Subcutaneous abdominal adipose tissue (tissue), 5 donors: ENCODE measurements around the gene FGF22.

Source experiments
- H3K27ac ChIP-seq: one replicate; pipeline ENCODE4 v1.7.0; 2013; ENCODE audit warnings: low read depth, mild to moderate bottlenecking, inconsistent platforms, low read length, moderate library complexity
- H3K27me3 ChIP-seq, 5 donors: one replicate each; pipeline ENCODE4 v1.7.0; 2013; ENCODE audit warnings: low read length in 5 of 5, inconsistent platforms in 1 of 5; ENCODE audit not compliant: control insufficient read depth in 5 of 5, insufficient read depth in 4 of 5
- H3K36me3 ChIP-seq, 5 donors: one replicate each; pipeline ENCODE4 v1.7.0; 2013; ENCODE audit warnings: low read length in 5 of 5; ENCODE audit not compliant: control insufficient read depth in 5 of 5, insufficient read depth in 5 of 5
- H3K4me1 ChIP-seq, 5 donors: one replicate each; pipeline ENCODE4 v1.7.0; 2013; ENCODE audit warnings: low read length in 5 of 5, mild to moderate bottlenecking in 3 of 5, moderate library complexity in 1 of 5; ENCODE audit not compliant: control insufficient read depth in 5 of 5, insufficient read depth in 5 of 5
- H3K4me3 ChIP-seq, 5 donors: one replicate each; pipeline ENCODE4 v1.7.0; 2013; ENCODE audit warnings: low read length in 5 of 5, low read depth in 1 of 5
- H3K9ac ChIP-seq, 5 donors: one replicate each; pipeline ENCODE4 v1.7.0; 2013; ENCODE audit warnings: low read length in 5 of 5, mild to moderate bottlenecking in 4 of 5, moderate library complexity in 3 of 5
- H3K9me3 ChIP-seq, 5 donors: one replicate each; pipeline ENCODE4 v1.7.0; 2013; ENCODE audit warnings: low read length in 5 of 5; ENCODE audit not compliant: control insufficient read depth in 5 of 5
- donor health status: healthy.
- donor health status: healthy.
- donor health status: healthy.
- donor health status: healthy.
- donor health status: healthy.

The FGF22 gene

DNA sequence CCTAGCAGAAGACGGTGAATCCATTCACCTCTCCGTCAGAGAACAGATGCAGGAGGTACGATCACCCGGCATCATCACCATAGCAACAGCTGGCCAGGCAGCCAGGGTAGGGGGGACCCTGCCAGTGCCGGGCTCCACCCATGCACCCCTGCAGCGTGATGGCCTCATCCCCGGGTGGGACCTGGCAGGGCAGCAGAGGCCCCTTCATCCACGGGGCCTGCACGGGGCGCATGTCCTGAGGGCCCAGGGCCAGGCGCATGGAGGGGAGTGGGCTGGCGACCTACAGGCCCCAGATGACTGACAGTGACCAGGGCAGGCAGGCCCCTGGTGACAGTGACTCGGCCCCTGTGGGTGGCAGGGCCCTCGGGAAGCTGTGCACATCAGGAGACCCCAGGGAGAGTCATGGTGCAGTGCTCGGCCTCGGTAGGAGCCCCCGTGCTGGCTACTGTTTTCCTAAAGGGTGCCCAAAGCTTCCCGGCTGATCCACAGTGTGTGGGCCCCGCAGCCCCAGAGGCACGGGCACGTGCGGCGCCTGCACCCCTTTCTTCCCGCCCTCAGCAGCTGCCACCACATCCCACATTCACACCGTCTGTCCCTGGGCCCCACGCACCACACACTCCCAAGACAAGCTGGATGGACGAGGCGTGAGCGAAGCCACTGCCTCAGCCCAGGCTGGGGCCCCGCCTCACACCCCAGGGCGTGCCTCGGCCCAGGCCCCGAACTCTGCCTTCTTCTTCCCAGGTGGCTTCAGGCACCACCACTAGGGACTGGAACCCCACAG, 18.6 kb downstream of the FGF22 start:
- H3K36me3 ChIP-seq, result peaks cover 0 to 25% (median 12%) of the 10 kb centered on the region in 5 donors
- peaks cover 5 to 59% (median 46%) of the 10 kb centered on the region in 5 donors for H3K4me1 ChIP-seq
- no peak overlapping the region for H3K4me3 ChIP-seq

DNA sequence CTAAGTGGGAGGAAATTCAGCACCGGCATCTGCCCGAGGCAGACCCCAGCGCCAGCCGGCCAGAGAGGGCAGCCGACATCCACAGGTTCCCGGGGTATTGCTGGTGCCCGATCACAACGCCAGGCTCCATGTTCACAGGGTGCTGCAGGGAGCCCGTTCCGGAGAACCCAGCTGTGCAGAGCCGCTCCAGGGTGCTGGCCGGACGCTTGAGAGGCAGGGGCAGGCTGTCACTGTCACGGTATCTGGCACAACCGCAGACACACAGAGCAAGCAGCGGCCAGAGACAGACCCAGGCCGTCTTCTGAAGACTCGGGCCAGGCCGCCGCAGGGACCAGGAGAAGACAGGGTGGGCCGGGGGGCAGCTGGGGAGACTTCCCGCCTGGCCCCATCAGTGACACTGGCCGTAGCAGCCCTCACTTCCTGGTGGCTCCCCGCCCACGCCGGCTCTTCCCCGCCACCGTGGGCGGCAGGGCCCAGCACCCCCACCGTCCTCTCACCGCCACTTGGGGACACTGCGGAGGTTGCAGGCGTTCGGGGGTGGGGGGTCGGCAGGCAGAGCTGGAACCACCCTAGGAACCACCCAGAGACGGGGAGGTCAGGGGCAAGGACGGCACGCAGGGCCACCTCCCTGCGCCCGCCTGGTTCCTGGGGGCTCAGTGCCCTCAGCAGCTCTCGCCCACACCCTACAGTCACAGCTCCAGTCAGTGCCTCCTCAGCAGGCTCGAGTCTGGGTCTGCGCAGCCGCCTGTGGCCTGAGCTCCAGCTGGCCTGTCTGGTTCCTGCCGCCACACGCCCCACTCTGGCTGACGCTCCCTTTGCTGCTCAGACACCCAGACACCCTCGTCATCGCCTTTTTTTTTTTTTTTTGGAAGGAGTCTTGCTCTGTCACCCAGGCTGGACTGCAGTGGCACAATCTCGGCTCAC, 19.5 kb downstream of the FGF22 start:
- Histone ChIP-seq H3K27ac (no peak overlapping the region), H3K9ac (peak overlapping the region in 2 of 5 donors; percentile 41 to 48), H3K27me3 (no peaks in the 10 kb centered on the region), H3K4me3 (peak overlapping the region in 1 of 5 donors; percentile 20), H3K4me1 (peaks cover 5 to 69% (median 54%) of the 10 kb centered on the region in 5 donors), H3K36me3 (peaks cover 0 to 16% (median 4%) of the 10 kb centered on the region in 5 donors), H3K9me3 (no peaks in the 10 kb centered on the region)

More for the DNA sequence above, 18.6 kb downstream of the FGF22 start:
- peak overlapping the region in 2 of 5 donors; percentile 25 to 48 for H3K9ac ChIP-seq
- no peaks in the 10 kb centered on the region for H3K27me3 ChIP-seq
- no peaks in the 10 kb centered on the region for H3K9me3 ChIP-seq
- no peak overlapping the region for H3K27ac ChIP-seq

DNA sequence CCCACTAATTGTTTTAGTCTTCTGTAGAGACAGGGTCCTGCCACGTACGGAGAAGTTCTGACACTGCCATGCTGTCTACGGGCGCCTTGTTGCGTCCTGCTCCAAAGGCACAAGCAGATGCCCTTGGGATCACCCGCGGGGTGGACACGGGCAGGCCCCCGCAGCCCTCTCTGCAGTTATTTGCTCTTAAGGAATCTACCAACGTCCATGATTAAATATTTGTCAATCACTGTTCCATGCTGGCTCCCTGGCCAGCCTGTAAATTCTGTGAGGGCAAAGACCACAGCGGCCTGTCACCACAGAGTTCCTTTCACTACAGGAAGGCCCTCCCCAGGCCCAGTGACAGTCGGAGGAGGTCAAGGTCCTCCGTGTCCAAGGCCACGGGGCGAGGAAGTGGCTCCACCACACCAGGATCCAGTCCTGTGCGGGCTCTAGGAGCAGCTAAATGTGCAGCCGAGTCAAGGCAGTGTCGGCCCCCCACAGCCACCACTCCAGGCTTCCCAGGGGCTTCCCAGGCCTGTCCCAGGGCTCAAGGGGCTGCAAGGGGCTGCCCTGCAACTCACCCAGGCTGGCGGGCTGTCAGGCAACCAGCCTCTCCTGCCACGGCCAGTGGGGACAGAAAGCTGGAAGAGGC, 21.2 kb downstream of the FGF22 start:
- Histone ChIP-seq H3K9me3 (no peaks in the 10 kb centered on the region), H3K27ac (peak overlapping the region; percentile 70), H3K4me1 (peaks cover 7 to 79% (median 64%) of the 10 kb centered on the region in 5 donors), H3K4me3 (peak overlapping the region; percentile 65 to 87 (median 78)), H3K36me3 (peaks cover 0 to 11% (median 4%) of the 10 kb centered on the region in 5 donors), H3K9ac (peak overlapping the region in 4 of 5 donors; percentile 78 to 88 (median 82)), H3K27me3 (no peaks in the 10 kb centered on the region)

DNA sequence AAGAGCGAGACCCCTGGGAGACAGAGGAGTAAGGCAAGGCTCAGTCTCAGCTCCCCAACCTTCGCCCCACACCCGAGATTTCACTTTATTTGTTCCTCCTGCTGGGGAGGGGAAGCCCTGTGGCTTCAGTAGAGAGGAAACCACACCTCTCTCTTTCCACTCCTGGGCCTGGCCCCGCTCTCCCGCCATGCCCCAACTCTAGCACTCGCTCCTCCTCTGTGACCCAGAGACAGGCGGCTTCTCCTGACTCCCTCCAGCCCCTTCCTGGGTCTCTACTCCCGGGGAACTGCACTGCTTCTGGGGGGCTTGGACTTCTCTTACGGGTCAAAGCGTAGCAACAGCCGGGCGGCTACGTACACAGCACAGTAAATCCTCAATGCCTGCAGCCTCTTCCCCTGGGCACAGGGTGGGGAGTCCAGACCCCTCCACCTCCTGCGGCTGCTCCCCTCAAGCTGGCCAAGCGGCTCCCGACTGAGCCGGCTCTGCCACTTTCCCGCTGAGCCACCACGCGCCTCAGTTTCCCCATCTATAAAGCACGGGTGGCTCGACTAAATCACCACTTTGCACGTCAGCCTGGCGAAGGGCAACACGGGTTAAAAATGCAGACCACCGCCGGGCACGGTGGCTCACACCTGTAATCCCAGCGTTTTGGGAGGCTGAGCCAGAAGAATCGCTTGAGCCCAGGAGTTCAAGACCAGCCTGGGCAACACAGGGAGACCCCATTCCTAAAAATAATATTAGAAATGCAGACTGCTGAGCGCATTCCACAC, 21.9 kb downstream of the FGF22 start:
- Histone ChIP-seq H3K36me3 (peaks cover 0 to 11% (median 4%) of the 10 kb centered on the region in 5 donors), H3K27me3 (no peaks in the 10 kb centered on the region), H3K4me1 (peaks cover 7 to 79% (median 64%) of the 10 kb centered on the region in 5 donors), H3K27ac (peak overlapping the region; percentile 70), H3K9ac (peak overlapping the region; percentile 16 to 88 (median 81)), H3K9me3 (no peaks in the 10 kb centered on the region), H3K4me3 (peak overlapping the region; percentile 65 to 87 (median 78))

DNA sequence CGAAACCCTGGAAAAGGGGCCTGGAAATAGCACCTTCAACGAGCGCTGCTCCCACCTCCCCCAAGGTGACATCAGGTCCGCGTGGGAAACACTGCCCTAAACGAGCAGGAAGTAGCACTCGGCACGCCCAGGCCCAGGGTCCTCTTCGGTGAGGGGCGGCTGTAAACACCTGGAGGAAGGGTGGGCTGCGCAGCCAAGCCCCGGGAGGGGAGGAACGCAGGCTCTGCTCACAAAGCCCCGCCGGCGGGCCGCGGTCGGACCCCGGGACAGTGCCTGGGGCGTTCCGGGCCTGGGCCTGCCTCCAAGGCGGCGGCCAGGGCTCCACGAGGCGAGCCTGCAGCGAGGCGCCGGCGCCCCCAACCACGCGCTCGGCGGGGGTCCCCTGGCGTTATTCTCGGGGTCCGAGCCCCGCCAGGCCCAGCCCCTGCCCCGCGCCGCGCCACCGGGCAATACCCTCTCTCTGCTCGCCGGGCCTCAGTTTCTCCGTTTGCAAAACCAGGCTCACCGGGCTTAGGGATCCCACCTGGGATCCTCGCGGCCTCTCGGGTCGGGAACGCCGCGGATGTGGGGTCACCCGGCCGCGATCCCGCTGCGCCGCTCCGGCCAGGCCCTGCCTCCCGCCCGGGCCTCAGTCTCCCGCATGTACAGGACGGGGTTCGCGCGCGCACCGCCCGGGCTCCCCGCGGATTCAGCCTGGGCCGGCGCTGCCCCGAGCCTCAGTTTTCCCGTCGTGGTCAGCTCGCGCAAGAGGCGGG, 22.7 kb downstream of the FGF22 start:
- Histone ChIP-seq H3K9me3 (no peaks in the 10 kb centered on the region), H3K4me3 (peak overlapping the region; percentile 65 to 87 (median 78)), H3K27me3 (no peaks in the 10 kb centered on the region), H3K4me1 (peaks cover 7 to 74% (median 65%) of the 10 kb centered on the region in 5 donors), H3K36me3 (peaks cover 0 to 7% (median 4%) of the 10 kb centered on the region in 5 donors), H3K9ac (peak overlapping the region; percentile 16 to 88 (median 81)), H3K27ac (peak overlapping the region; percentile 70)

GRCh38 chr19:662962-663681, 23.4 kb downstream of the FGF22 start, which contains the start of gene RNF126:
TSS of gene RNF126 (minus strand) at chr19:663214. CDS start at chr19:663121, 93 bp downstream.
- Histone ChIP-seq H3K4me1 (peaks cover 7 to 73% (median 65%) of the 10 kb centered on the region in 5 donors), H3K9me3 (no peaks in the 10 kb centered on the region), H3K36me3 (peaks cover 0 to 5% (median 4%) of the 10 kb centered on the region in 5 donors), H3K27me3 (no peaks in the 10 kb centered on the region), H3K9ac (peak within 1 kb of the TSS; percentile 63 to 88 (median 81)), H3K27ac (peak within 1 kb of the TSS; percentile 88), H3K4me3 (peak within 1 kb of the TSS; percentile 65 to 87 (median 78))

DNA sequence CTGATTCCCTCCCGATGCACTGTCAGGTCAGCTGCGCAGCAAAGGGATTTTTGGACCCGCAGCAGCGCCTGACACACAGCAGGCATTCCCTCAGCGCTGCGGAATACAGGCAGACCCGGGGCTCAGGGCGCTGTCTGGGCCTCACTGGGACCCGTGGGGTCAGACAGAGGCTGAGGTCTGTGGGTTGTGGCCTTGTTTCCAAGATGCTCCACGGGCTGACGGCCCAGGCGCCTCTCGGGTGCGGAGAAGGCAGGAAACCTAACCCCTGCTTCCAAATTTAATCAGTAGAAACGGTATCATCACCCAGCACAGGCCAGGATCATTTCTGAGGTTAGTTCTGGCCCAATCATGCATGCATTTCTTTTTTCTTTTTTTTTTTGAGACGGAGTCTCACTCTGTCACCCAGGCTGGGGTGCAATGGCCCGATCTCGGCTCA, 24.0 kb downstream of the FGF22 start:
- Histone ChIP-seq H3K4me3 (peak overlapping the region; percentile 53 to 69 (median 61)), H3K36me3 (peaks cover 0 to under 1% (median 0%) of the 10 kb centered on the region in 5 donors), H3K9me3 (no peaks in the 10 kb centered on the region), H3K4me1 (peaks cover 7 to 67% (median 63%) of the 10 kb centered on the region in 5 donors), H3K27me3 (no peaks in the 10 kb centered on the region), H3K9ac (peak overlapping the region; percentile 56 to 88 (median 78)), H3K27ac (peak overlapping the region; percentile 88)

DNA sequence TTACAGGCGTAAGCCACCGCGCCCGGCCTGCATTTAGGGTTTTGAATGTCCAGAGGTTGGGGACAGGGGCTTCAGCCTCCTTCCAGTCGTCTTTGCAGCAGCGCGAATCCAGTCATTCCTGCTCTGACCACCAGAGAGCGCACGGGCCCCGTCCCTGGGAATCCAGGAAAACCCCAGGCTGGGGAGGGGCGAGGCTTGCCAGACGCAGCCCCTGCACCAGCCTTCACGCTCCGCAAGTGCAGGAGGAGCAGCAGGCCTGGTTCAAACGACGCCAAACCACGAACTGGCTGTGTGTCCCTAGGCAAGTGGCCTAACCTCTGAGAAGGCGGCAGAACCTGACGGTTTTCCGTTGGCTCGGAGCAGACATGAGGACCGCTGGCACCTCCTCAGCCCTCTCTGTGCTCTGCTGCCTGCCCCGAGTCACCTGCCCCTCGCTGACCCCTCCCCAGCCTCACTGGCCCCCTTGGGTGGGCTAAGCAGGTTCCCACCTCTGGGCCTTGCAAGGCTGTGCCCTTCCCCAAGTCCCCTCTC, 25.3 kb downstream of the FGF22 start:
- Histone ChIP-seq H3K4me1 (peaks cover 7 to 55% (median 50%) of the 10 kb centered on the region in 5 donors), H3K9me3 (no peaks in the 10 kb centered on the region), H3K9ac (peak overlapping the region in 2 of 5 donors; percentile 21 to 69), H3K27me3 (no peaks in the 10 kb centered on the region), H3K4me3 (peak overlapping the region; percentile 39 to 59 (median 56)), H3K27ac (no peak overlapping the region), H3K36me3 (no peaks in the 10 kb centered on the region)
